ENCODE data around the gene GIMAP5. TPM values are rescaled to one million over a fixed set of nuclear protein-coding genes. Genes with fewer than 3 reads are reported as not detected.

GIMAP5 gene
- total and polyA plus RNA-seq, 2 of the 13 experiments (the other 11 are each of a cell fraction or from before 2014, with no cell fraction given): not detected

DNA sequence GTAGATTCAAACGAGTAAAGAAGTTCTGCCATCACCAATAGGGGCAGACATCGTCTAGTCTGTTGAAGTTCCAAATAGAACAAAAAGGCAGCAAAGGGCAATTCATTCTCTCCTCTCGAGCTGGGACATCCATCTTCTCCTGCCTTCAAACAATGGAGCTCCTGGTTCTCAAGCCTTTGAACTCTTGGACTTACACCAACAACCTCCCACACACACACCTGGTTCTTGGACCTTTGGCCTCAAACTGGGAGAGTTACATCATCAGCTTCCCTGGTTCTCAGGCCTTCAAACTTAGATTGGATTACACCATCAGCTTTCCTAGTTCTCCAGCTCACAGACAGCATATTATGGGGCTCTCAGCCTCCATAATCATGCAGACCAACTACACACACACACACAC is 9.8 kb upstream of the GIMAP5 start (continued):
- TF ChIP-seq, protein P1, sequence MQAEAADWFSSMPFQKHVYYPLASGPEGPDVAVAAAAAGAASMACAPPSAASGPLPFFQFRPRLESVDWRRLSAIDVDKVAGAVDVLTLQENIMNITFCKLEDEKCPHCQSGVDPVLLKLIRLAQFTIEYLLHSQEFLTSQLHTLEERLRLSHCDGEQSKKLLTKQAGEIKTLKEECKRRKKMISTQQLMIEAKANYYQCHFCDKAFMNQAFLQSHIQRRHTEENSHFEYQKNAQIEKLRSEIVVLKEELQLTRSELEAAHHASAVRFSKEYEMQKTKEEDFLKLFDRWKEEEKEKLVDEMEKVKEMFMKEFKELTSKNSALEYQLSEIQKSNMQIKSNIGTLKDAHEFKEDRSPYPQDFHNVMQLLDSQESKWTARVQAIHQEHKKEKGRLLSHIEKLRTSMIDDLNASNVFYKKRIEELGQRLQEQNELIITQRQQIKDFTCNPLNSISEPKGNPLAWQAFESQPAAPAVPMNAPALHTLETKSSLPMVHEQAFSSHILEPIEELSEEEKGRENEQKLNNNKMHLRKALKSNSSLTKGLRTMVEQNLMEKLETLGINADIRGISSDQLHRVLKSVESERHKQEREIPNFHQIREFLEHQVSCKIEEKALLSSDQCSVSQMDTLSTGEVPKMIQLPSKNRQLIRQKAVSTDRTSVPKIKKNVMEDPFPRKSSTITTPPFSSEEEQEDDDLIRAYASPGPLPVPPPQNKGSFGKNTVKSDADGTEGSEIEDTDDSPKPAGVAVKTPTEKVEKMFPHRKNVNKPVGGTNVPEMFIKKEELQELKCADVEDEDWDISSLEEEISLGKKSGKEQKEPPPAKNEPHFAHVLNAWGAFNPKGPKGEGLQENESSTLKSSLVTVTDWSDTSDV (CRISPR knock-in tag; IDR thresholded peaks at IDR 0.05): no peak
- TF ChIP-seq, protein P2, sequence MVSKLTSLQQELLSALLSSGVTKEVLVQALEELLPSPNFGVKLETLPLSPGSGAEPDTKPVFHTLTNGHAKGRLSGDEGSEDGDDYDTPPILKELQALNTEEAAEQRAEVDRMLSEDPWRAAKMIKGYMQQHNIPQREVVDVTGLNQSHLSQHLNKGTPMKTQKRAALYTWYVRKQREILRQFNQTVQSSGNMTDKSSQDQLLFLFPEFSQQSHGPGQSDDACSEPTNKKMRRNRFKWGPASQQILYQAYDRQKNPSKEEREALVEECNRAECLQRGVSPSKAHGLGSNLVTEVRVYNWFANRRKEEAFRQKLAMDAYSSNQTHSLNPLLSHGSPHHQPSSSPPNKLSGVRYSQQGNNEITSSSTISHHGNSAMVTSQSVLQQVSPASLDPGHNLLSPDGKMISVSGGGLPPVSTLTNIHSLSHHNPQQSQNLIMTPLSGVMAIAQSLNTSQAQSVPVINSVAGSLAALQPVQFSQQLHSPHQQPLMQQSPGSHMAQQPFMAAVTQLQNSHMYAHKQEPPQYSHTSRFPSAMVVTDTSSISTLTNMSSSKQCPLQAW (CRISPR knock-in tag; IDR thresholded peaks at IDR 0.05): no peak
- TF ChIP-seq MYNN (CRISPR knock-in tag; IDR thresholded peaks at IDR 0.05; ENCODE audit: low read depth) (no peak), ZNF430 (CRISPR knock-in tag; IDR thresholded peaks at IDR 0.05) (no peak), ZNF546 (CRISPR knock-in tag; conservative IDR thresholded peaks at IDR 0.05) (no peak), NFATC3 (CRISPR knock-in tag; IDR thresholded peaks at IDR 0.05) (no peak), ZNF451 (CRISPR knock-in tag; IDR thresholded peaks at IDR 0.05) (no peak), KDM5A (IDR thresholded peaks at IDR 0.05; ENCODE audit: borderline replicate concordance, low read length) (no peak), ZZZ3 (CRISPR knock-in tag; IDR thresholded peaks at IDR 0.05; ENCODE audit: borderline replicate concordance) (no peak), HMGA1 (CRISPR knock-in tag; conservative IDR thresholded peaks at IDR 0.05) (no peak), RORA (CRISPR knock-in tag; IDR thresholded peaks at IDR 0.05) (no peak), CC2D1A (CRISPR knock-in tag; IDR thresholded peaks at IDR 0.05) (no peak), ZNF225 (CRISPR knock-in tag; IDR thresholded peaks at IDR 0.05) (no peak), ZNF768 (CRISPR knock-in tag; IDR thresholded peaks at IDR 0.05) (no peak)
- TF ChIP-seq, protein P3, sequence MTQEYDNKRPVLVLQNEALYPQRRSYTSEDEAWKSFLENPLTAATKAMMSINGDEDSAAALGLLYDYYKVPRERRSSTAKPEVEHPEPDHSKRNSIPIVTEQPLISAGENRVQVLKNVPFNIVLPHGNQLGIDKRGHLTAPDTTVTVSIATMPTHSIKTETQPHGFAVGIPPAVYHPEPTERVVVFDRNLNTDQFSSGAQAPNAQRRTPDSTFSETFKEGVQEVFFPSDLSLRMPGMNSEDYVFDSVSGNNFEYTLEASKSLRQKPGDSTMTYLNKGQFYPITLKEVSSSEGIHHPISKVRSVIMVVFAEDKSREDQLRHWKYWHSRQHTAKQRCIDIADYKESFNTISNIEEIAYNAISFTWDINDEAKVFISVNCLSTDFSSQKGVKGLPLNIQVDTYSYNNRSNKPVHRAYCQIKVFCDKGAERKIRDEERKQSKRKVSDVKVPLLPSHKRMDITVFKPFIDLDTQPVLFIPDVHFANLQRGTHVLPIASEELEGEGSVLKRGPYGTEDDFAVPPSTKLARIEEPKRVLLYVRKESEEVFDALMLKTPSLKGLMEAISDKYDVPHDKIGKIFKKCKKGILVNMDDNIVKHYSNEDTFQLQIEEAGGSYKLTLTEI (CRISPR knock-in tag; conservative IDR thresholded peaks at IDR 0.05): no peak
- TF ChIP-seq, protein P4, sequence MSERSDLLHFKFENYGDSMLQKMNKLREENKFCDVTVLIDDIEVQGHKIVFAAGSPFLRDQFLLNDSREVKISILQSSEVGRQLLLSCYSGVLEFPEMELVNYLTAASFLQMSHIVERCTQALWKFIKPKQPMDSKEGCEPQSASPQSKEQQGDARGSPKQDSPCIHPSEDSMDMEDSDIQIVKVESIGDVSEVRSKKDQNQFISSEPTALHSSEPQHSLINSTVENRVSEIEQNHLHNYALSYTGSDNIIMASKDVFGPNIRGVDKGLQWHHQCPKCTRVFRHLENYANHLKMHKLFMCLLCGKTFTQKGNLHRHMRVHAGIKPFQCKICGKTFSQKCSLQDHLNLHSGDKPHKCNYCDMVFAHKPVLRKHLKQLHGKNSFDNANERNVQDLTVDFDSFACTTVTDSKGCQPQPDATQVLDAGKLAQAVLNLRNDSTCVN (CRISPR knock-in tag; IDR thresholded peaks at IDR 0.05; ENCODE audit: borderline replicate concordance): no peak
- TF ChIP-seq, protein P5, sequence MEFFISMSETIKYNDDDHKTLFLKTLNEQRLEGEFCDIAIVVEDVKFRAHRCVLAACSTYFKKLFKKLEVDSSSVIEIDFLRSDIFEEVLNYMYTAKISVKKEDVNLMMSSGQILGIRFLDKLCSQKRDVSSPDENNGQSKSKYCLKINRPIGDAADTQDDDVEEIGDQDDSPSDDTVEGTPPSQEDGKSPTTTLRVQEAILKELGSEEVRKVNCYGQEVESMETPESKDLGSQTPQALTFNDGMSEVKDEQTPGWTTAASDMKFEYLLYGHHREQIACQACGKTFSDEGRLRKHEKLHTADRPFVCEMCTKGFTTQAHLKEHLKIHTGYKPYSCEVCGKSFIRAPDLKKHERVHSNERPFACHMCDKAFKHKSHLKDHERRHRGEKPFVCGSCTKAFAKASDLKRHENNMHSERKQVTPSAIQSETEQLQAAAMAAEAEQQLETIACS (CRISPR knock-in tag; IDR thresholded peaks at IDR 0.05): no peak
- TF ChIP-seq, protein P6, sequence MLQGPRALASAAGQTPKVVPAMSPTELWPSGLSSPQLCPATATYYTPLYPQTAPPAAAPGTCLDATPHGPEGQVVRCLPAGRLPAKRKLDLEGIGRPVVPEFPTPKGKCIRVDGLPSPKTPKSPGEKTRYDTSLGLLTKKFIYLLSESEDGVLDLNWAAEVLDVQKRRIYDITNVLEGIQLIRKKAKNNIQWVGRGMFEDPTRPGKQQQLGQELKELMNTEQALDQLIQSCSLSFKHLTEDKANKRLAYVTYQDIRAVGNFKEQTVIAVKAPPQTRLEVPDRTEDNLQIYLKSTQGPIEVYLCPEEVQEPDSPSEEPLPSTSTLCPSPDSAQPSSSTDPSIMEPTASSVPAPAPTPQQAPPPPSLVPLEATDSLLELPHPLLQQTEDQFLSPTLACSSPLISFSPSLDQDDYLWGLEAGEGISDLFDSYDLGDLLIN (CRISPR knock-in tag; IDR thresholded peaks at IDR 0.05; ENCODE audit: borderline replicate concordance): no peak
